PC-9 (cell line): Measurements from ENCODE around the gene PA2G4.

Experiments
- CTCF ChIP-seq: fragments of 200-600 bp; sonication (generic); conservative IDR thresholded peaks from 2 replicates; pipeline ENCODE4 v1.6.1; 2017; ENCODE audit warnings: mixed run types, antibody characterized with exemption, mild to moderate bottlenecking, moderate library complexity
- EZH2 ChIP-seq: fragments of 200-600 bp; sonication (generic); IDR thresholded peaks from 2 replicates; pipeline ENCODE4 v1.8.0; 2017; ENCODE audit warnings: antibody characterized with exemption, low read depth

- TF ChIP-seq CTCF (no peak), EZH2 (no peak)
Measured at GRCh38 chr12:56124133-56124532, 19.8 kb downstream of the PA2G4 start.
